ENCODE measurements around the gene TRAF3IP1. TPM values are rescaled to one million over a fixed set of nuclear protein-coding genes. Genes with fewer than 3 reads are reported as not detected.

TRAF3IP1 gene
- total RNA-seq, 4 donors from 2014 or later, result 11.0 to 27.2 (median 13.4) TPM

GRCh38 chr2:238425505-238425978, 105.2 kb downstream of the TRAF3IP1 start:
- TF ChIP-seq CTCF (IDR thresholded peaks at IDR 0.05), result no peak
- TF ChIP-seq POLR2A (IDR thresholded peaks at IDR 0.05), result no peak
- DNase-seq, result no peak
- no peaks in the 10 kb centered on the region for H3K9me3 ChIP-seq
- H3K4me3 ChIP-seq, result peak overlapping the region; percentile 94 to 98 (median 98)
- no peaks in the 10 kb centered on the region for H3K27me3 ChIP-seq
- H3K36me3 ChIP-seq, result peaks cover 0 to 5% (median 0%) of the 10 kb centered on the region in 3 donors
- H3K4me1 ChIP-seq, result peaks cover 0 to 19% (median 5%) of the 10 kb centered on the region in 4 donors
- H3K27ac ChIP-seq, result no peak overlapping the region

DNA sequence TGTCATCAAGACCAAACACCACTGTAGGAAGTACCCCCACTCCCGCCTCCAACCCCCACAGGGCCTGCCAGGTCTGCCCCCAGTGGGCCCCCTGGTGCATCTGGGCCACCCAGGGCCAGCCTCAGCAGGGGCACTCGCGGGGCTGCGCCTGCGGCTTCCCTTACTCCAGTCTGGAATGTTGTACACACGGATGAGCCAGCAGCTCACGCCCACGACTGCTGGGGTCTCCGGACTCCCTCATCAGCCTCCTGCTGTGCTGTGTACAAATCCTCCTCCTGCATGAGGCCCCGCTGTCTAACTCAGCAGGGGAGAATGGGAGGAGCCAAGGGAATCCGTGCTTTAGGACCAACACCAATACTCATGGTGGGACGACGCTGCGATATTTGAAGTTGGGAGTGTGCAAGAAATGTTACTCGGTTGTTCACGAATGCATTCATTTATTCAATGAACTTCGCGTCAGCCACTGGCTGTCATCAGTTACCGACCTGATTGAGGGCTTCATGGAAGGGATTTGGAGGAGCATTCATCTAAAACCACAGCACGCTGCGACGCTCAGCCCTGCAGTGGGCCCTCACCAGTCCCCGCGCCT, 105.8 kb downstream of the TRAF3IP1 start:
- peak in 1 of 3 donors; percentile 20 for DNase-seq
- no peak for TF ChIP-seq CTCF (IDR thresholded peaks at IDR 0.05)
- no peak for TF ChIP-seq POLR2A (IDR thresholded peaks at IDR 0.05)

GRCh38 chr2:238426568-238427434, 106.5 kb downstream of the TRAF3IP1 start, which contains the start of gene ASB1:
ASB1 (plus strand) TSS chr2:238426927; CDS start chr2:238427071, 144 bp downstream.
- Histone ChIP-seq H3K4me3 (peak within 1 kb of the TSS; percentile 94 to 98 (median 98)), H3K36me3 (peaks cover 0 to 9% (median 0%) of the 10 kb centered on the region in 3 donors), H3K4me1 (peaks cover 0 to 19% (median 5%) of the 10 kb centered on the region in 4 donors), H3K27me3 (no peaks in the 10 kb centered on the region), H3K9me3 (no peaks in the 10 kb centered on the region), H3K27ac (peak within 1 kb of the TSS; percentile 88 to 97 (median 94))
- TF ChIP-seq POLR2A (IDR thresholded peaks at IDR 0.05), result peak in 1 of 2 donors; percentile 31
- peak in 1 of 6 experiments; percentile 11 for TF ChIP-seq CTCF (IDR thresholded peaks at IDR 0.05)
- DNase-seq, result peak; percentile 80 to 90 (median 88)

More for the DNA sequence above, 105.8 kb downstream of the TRAF3IP1 start:
- peak overlapping the region; percentile 88 to 97 (median 94) for H3K27ac ChIP-seq
- H3K36me3 ChIP-seq, result peaks cover 0 to 9% (median 0%) of the 10 kb centered on the region in 3 donors
- peaks cover 0 to 19% (median 5%) of the 10 kb centered on the region in 4 donors for H3K4me1 ChIP-seq
- peak overlapping the region; percentile 94 to 98 (median 98) for H3K4me3 ChIP-seq
- H3K9me3 ChIP-seq, result no peaks in the 10 kb centered on the region
- no peaks in the 10 kb centered on the region for H3K27me3 ChIP-seq

- Histone ChIP-seq H3K36me3 (peaks cover 0 to 9% (median 0%) of the 10 kb centered on the region in 3 donors), H3K27ac (peak overlapping the region; percentile 88 to 97 (median 94)), H3K9me3 (no peaks in the 10 kb centered on the region), H3K4me3 (peak overlapping the region; percentile 94 to 98 (median 98)), H3K27me3 (no peaks in the 10 kb centered on the region), H3K4me1 (peaks cover 0 to 19% (median 5%) of the 10 kb centered on the region in 4 donors)
- DNase-seq, result no peak
- TF ChIP-seq CTCF (IDR thresholded peaks at IDR 0.05) (no peak), POLR2A (IDR thresholded peaks at IDR 0.05) (no peak)
Observed at GRCh38 chr2:238427435-238428162, 107.3 kb downstream of the TRAF3IP1 start.

GRCh38 chr2:238428866-238429265, 108.5 kb downstream of the TRAF3IP1 start:
- H3K27ac ChIP-seq, result no peak overlapping the region

More at GRCh38 chr2:238428866-238429265, 108.5 kb downstream of the TRAF3IP1 start:
- Histone ChIP-seq H3K36me3 (peaks cover 0 to 16% (median 0%) of the 10 kb centered on the region in 3 donors), H3K4me3 (no peak overlapping the region), H3K27me3 (no peaks in the 10 kb centered on the region), H3K4me1 (peaks cover 0 to 19% (median 5%) of the 10 kb centered on the region in 4 donors), H3K9me3 (no peaks in the 10 kb centered on the region)
- no peak for TF ChIP-seq POLR2A (IDR thresholded peaks at IDR 0.05)
- TF ChIP-seq CTCF (IDR thresholded peaks at IDR 0.05), result no peak
- DNase-seq, result no peak
